ENCODE measurements around the gene RASSF5.

Gene RASSF5

DNA sequence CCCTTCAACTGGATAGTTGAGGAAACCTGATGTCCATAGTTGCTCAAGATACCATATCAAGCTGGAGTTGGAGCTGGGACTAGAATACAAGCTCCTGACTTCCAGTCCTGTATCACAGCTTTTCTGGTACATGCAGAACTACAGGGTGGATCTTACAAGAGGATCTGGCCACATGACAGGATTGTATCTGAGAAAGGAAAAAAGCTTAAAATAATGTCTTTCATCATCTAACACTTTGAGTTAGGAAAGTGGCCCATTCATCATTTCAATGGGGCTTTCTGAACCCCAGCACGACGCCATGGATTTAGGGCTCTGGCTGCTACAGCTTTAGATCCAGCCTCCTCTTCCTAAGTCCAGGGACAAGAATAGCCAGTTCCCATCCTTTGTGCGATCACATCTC is 46.9 kb downstream of the RASSF5 start:
- DNase-seq: no peak

DNA sequence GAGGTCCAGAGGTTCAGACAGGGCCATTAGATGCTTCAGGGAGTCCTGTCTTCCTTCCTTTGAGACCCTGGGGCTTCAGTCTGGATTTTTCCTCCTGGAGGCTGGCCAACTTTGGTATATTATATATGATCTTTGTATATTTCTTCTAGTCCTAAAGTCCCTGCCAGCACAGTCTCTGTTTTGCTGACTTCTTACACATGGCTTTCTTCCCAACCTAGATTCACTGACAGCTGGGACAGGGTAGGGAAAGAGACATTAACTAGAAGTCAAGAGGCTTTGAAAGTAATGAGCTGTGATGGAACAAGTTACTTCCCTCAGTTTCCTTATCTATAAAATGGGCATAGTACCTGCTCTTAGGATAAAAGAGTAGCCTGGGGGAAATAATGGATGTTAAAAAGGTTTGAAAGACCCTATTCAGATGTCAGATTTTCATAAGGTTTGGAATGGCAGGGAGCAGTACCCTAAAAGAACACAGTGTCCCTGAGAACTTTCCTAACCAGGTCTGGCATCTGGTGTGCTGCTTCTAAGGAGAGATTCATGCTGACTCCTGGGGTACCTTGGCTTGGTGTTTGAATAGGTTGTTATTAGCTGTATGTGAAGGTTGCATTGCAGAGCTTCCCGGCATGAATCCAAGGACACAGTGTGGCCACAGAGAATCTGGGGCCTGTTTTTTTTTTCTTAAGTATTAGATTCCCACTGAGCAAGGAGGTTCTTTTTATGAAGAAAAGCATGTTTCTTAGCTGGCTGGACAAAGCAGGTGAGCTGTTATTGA is 47.6 kb downstream of the RASSF5 start:
- no peak for DNase-seq

DNA sequence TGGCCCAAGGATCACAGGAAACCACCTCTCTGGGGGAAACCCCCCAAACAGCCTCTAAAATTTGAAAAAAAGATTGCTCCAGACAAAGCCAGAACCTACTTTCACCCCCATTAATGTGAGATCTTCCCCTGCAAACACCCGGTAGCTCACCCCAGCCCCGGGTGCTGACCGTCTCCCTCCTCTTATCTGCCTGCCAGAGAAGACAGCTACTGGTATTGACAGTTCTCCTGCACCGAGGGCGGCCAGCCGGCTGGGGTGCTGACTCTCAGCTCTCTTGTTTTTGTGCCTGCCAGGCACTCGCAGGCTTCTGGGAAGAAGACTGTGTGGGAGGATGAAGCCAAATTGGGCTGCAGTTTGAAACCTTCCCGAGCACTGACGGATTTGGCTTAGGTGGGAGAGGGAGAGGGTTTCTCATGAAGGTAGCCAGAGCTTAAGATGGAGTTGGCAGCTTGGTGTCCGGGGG is 48.2 kb downstream of the RASSF5 start:
- peak; percentile 81 for DNase-seq

DNA sequence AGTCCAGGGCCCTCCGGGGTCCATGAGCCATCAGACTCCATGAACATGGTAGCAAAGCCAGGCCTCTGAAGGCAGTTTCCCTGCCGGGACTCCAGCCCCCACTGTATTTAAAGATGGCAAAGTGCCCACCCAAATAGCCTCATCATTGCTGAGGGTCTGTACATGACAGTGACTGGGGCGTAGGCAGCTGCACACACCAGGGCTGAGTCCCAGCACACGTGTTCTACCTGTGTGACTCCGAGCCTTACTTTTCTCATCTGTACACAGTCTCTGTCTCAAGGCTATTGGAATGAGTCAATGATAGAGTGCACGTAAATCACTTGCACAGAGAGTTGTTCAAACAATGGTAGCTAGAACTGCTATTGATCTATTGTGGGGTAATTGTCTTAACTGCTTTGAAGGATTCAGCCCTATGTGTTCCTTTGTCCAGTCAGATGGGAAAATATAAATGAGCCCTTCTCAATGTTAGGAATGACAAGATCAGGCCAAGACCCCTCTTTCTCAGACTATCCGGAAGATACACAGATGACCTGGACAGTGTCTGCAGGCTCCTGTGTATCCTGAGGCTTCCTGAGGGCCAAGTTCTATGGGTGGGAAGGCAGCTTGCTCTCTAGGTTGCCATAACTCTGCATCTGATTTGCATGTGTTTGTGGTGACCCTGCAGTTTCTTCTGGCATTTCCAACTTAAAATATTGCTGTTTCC is 48.9 kb downstream of the RASSF5 start:
- no peak for DNase-seq

DNA sequence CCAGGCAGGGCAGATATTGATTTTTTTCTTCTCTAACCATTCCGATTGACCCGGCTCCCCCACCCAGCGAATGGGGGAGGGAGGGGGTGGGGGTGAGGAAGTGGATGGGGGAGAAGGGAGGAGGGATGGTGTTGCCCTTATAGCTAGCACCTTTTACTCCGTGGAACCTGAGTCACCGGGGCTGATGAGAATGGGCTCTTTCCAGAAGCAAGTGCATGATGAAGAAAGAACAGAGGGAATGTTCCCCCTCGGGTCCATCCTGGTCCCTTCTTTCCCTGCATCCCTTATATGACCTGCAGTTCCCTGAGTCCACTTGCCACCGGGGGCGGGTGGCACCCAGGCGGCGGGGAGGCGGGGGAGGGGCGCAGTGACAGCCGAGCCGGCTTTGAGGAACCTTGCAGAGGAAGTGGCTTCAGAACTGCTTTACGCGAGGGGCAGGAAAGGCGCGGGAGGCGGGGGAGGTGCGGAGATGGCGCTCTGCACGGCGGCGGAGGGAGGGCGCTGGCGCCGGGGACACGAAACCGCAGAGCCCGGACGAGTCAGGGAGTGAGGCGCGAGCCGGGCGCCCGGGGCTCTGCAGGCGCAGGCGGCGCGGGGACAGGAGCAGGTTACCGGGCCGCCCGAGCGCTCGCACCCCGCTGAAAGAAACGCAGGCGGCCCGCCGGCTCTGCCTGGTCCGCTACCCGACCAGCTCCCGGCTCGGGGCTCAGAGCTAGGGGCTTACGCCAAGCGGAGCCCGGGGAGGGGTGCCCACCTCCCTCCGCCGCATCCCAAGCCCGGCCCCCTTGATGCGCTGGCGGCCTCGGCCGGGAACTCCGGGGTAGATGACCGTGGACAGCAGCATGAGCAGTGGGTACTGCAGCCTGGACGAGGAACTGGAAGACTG is 49.7 kb downstream of the RASSF5 start:
- DNase-seq: peak; percentile 91

DNA sequence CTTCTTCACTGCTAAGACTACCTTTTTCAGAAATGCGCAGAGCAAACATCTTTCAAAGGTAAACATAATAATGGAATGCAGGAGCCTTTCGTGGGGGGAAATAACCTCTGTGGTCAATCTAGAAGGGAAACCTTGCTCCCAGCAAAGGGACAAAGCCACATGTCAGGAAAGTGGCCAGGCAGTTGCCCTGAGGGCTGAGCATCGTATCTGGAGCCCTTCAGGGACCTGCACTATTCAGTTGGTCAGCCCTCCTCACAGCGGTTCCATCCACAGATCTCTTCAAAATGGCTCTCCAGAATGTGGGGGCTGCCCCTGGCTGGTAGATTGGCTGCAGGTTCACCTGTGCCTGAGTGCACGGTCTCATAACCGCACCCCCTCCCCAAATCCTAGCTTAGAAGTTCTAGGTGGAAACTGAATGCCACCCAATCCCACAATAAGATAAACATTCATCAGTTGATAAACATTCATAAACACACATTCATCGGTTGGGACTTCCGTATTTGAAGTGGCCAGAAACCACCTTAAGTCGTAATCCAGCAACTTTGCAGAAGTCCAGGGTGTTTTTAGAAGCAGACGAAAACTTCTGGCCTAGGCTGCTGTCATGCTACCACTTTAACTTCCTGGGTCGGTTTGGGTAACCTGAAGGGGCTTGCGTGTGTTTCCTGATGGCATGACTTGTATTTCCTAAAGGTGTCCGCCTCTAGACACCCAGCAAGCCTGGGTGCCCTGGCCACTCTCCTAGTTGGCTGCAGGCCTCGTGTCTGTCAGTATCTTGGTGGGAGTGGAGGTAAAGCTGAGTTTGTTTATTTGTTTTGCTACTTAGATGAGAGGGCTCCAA is 50.5 kb downstream of the RASSF5 start:
- peak; percentile 74 for DNase-seq

DNA sequence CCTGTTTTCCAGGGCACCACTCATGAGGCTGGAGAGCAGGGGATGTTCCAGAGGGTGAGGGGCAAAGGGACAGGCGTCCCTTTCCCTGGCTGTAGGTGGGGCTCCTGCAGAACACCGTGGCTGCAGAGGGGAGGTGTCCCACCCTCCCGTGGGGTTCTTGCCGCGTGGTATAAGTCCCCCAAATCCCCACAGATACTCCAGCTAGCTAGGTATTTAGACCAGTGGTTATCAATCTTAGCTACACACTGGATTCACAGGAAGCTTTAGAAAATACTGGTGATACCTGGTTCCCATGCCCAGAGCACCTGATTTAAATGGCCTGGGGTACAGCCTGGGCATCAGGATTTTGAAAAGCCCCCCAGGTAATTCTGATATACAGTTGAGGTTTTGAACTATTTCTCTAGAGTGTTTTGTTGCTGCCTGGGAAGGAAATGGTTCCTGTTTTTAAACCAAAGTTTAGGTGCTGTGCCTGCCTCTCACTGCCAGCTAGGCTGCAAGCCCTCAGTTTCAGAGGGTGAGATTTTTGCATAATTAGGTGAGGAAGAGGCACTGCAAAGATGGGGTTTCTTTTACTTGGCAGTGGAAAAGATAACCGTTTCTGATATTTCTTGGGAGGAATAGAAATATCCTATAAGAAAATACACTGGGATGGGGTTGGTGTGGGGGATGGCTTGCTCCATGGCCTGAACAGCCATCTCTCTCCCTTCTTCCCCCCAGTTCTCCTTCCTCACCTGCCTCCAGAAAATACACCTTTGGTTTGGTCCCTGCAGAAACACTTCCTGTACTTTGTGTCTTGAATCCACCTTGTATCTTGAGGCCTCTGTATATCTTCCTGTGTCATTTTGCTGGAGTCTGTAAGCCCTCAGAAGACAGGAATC is 51.7 kb downstream of the RASSF5 start:
- DNase-seq: no peak

DNA sequence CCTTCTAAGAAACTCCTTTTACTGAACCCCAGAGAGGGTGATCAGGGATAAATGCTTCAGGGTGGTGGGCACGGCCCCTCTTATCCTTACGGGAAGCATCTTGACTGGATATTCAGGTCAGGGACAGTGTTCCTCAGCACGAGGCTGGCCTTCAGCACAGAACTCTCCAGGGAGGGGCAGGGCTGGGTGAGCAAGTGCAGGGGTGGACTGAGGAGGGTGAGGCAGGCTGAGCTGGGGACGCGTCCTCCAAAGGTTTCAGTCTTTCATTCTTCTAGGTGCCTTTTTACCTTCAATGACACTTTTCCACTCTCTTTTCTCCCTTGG is 52.3 kb downstream of the RASSF5 start:
- DNase-seq: no peak

DNA sequence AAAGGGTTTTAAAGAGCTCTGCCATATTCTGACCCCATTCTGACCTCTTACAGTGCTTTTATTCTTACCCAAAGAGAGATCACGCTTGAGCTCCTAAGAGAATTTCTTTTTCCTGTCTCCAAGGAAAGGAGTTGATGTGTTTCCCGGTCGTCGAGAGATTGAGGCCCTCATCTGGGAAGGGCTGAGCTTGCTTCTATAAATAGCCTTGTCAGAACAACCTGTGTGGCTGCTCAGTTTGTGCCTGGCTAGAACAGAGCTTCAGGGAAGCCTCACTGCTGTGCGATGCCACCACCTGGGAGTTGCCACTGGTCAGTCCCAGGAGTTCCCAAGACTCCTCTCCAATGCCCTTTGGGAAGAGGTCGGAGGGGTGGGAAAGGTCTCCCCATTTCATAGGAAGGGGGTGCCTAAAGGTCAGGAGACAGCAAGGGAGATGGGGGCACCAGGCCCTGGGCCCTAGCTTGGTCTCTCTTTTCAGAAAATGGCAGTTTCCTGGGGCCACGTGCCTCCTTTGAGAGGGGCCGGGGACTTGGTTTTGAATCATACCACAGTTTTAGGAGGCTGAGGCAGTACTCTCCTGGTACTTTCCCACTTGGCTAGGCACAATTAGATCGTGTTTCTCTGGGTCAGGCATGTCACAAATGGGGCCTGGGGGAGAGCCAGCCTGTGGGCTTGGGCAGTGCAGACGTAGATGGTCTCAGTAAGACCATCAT is 52.8 kb downstream of the RASSF5 start:
- no peak for DNase-seq

DNA sequence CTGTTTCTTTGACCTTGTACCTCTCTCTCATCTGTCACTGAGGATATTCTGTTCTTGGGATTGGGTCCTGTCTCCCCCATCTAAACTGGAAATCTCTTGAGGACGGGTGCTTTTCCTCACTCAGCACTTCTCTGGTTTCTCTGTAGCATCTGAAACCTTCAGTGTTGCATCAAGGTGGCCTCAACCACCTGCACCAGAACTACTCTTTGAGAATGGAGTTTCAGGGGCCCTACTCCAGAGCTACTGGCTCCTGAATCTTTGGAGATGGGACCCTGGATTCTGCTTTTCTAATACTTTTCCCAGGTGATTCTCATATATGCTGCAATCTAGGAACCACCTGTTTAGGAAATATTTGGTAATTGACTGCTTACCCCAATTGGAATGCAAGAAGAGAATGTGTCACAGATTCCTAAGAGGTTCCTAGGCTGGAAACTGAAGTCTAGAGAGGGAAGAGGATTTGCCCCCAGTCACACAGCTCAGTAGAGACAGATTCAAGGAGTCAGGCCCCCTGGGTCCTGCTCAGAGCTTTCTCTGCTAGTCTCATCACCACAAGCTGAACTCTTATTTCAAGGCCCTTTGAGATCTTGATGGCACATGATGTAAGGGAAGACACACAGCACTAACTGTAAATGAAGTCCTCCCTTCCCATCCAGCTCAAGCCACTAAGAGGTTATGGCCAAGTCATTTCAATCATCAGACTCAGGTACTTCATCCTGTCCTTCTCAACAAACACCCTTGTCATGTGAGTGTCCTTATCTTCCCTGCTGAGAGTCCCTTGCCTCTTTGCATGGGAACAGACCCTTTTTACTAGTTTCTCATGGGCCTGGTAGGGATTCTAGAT is 56.3 kb downstream of the RASSF5 start:
- no peak for DNase-seq

DNA sequence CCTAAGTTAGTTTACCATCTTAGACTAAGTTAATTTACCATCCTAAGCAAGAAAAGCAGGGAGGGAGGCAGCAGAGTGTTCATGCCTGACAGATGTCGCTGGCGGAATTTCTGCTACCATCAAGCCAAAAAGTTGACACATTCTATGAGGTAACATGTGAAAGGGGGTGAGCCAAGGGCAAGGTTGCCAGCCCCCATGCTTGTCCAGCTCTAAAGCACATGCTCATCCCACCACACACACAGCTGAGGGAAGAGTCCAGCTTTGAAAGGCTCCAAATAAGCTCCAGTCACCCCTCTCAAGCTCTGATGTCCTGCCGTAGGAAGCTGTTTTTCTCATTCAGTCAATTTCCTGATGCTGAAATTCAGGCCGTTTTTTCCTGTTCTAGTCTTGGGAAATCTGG is 58.7 kb downstream of the RASSF5 start:
- no peak for DNase-seq

DNA sequence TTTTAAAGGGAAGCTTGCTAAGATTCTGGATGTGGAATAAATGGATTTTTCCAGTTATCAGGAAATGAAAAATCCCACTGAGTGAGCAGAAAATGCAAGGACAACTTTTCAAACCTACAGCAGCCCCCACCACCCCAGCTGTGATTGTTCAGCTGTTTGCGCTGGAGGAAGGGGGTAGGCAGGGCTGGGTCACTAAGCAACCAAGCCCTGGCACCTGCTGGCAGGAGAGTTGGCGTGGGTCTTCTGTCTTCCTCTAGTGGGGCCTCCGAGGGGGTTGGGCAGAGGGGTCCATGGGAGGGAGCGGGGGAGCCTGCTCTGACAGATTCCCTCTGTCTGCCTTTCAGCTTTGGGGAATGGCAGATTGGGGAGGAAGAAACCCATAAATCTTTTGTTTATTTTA is 59.7 kb downstream of the RASSF5 start:
- DNase-seq: no peak

DNA sequence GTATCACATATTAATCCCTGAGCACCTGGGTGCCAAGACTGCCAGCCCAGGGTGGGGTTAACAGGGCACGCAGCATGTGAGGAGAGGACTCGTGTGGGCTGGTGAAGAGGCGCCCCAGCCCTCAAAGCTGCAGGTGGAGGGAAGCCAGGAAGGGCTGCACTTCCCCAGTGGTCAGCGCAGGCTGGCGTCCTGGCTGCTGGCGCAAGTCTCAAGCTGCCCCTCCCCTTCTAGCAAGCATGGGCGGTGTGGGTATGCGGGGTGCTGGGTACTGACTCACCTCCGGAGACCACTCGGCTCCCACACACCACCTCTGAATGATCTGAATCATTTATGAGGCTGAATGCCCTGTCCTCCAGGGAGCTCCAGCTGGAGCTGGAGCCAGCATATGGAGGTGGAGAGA is 60.9 kb downstream of the RASSF5 start:
- DNase-seq: no peak

DNA sequence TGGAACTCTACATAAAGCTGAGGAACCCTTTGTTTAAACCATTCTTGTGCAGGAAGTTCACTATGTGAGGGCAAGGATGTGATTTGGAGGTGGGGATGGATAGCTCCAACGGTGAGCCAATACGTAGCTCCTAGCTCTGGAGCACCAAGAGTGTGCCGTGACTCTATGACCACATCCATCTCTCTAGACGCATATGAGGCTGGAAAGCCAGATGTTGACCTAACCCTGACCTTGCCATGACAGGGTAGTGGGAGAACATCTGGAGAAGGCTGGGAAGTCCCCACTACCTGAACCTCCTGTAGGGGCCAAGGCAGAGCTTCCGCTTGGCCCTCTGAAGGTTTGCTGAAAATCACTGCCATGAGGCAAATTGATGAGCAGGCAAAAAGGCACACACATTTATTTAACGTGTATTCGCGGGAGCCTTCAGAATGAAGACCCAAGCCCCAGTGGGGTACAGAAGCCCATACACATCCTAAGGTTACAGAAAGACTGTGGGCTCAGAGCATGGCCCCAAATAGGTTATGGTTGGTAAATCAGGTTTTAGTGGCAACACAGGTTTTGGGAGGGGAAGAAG is 61.5 kb downstream of the RASSF5 start:
- no peak for DNase-seq

DNA sequence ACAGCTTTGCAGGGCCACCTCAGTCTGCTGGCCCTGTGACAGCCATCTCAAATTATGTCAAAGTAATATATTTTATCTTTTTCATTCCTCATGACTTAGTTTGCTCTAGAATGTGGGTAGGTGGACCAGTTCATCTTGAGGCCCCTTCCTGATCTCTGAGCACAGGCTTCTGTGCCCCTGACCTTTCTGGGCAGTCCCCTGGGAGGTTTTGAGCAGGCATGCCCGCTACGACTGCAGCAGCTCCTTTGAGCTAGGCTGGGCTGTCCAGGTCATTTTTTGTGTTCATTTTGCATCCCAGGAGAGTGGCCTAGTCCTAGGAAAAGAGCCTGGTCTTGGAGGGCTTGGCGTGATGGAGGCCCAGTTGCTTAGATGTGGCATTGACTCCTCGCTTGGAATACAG is 62.2 kb downstream of the RASSF5 start:
- DNase-seq: no peak

DNA sequence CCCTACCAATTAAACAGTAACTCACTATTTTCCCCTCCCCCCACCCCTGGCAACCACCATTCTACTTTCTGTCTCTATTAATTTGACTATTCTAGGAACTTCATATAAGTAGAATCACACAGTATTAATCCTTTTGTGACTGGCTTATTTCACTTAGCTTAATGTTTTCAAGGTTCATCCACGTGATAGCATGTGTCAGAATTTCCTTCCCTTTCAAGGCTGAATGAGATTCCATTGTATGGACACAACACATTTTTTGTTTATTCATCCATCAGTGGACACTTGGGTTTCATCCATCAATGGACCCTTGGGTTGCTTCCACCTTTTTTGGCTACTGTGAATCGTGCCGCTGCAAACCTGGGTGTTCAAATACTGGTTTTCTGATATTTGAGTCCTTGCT is 63.2 kb downstream of the RASSF5 start:
- no peak for DNase-seq

DNA sequence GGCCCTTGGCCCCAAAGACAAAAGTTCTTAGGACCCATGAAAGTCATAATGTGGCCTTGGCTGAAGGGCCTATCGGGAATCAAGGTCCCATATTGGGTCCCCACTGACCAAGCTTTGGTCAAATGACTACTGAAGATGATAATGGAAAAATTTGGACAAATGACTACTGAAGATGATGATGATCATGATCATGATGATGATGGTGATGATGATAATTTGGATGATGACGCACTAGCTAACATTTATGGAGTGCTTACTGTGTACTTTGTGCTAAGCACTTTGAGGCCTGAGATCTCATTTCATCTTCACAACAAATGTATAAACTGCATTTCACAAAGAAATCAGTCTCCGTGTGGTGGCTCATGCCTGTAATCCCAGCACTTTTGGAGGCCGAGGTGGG is 65.5 kb downstream of the RASSF5 start:
- no peak for DNase-seq

DNA sequence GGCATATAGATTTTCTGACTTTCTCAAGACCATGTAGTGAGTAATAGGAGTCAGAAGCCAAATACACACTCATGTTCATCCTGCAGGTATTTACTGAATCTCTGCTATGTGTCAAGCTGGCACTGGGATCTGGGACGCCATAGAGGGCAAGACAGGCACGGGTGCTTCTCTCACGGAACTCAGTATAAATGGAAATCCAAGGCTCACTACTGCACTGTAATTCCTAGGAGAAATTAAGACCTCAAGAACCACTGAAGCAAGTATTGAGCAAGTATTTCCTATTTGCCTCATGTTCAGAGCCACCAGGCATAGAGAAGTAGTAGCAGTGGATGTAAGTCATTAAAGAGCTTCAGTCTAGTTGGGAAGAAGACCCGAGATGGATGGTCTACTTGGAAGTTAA is 66.0 kb downstream of the RASSF5 start:
- DNase-seq: no peak

DNA sequence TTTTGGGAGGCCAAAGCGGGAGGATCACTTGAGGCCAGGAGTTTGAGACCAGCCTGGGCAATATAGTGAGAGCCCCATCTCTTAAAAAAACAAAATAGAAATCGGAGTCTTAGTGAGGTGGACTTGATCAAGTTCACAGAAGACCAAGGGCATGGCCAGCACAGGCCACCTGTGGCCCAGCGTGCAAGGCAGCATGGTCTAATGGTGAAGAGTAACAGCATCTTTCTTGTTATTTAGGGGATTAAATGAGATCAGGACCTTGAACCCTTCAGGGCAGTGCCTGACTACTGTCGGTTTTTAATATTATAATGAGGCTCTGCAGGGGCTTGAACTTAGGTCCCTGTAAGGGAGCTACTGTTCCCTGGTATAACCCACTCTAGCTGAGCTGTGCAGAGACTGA is 66.4 kb downstream of the RASSF5 start:
- DNase-seq: no peak

Measured in hematopoietic multipotent progenitor cell treated with erythropoietin and hydrocortisone succinate and interleukin-3 and kit ligand, for 6 days (in vitro differentiated cells).